OCI-LY7 (cell line): ENCODE measurements around the gene ALPL. TPM values are rescaled to one million over a fixed set of nuclear protein-coding genes. Genes with fewer than 3 reads are reported as not detected.

Experiments
- BruUV-seq: library from RNA; stranded (reverse); fragments of 400-500 nt; replicated peaks from 2 replicates; lab custom pipeline; 2021; lab: Mats Ljungman, UMichigan
- CTCF ChIA-PET: fragments of 300-600 bp; sonication (Branson Sonifier 250); formaldehyde crosslinking; loops from one replicate; lab custom pipeline; 2022; ENCODE audit warnings: antibody characterized with exemption; ENCODE audit not compliant: unreplicated experiment; lab: Charles Lee
- POLR2A ChIA-PET: fragments of 300-600 bp; sonication (Branson Sonifier 250); formaldehyde crosslinking; loops from one replicate; lab custom pipeline; 2022; ENCODE audit warnings: antibody characterized with exemption; lab: Charles Lee
- DNase-seq: peaks from one replicate; pipeline ENCODE4 v3.0.0-alpha.2; 2015; ENCODE audit warnings: low spot score
- H2AFZ ChIP-seq: fragments of 200-600 bp; sonication (generic), shearing (Covaris generic); 2 replicates; pipeline ENCODE4 v1.6.1; 2014; ENCODE audit warnings: mild to moderate bottlenecking, antibody characterized with exemption, low read length, moderate library complexity
- H3K27ac ChIP-seq: fragments of 200-600 bp; sonication (generic); 2 replicates; pipeline ENCODE4 v1.5.1; 2014; ENCODE audit warnings: mixed run types, low read depth, mild to moderate bottlenecking, moderate library complexity, low read length, inconsistent platforms; ENCODE audit not compliant: poor library complexity, severe bottlenecking
- H3K36me3 ChIP-seq: fragments of 200-600 bp; sonication (generic); 2 replicates; pipeline ENCODE4 v1.6.1; 2014; ENCODE audit warnings: mild to moderate bottlenecking, antibody characterized with exemption, low read length, moderate library complexity, mixed read lengths; ENCODE audit not compliant: insufficient read depth
- H3K4me1 ChIP-seq: fragments of 200-600 bp; sonication (generic); 2 replicates; pipeline ENCODE4 v1.5.1; 2014; ENCODE audit warnings: mild to moderate bottlenecking, low read length; ENCODE audit not compliant: insufficient read depth, poor library complexity, severe bottlenecking
- H3K4me2 ChIP-seq: fragments of 200-600 bp; sonication (generic); 2 replicates; pipeline ENCODE4 v1.6.1; 2014; ENCODE audit warnings: mild to moderate bottlenecking, low read length
- H3K4me3 ChIP-seq: fragments of 200-600 bp; sonication (generic); 2 replicates; pipeline ENCODE4 v1.5.1; 2014; ENCODE audit warnings: mild to moderate bottlenecking, low read depth, low read length; ENCODE audit not compliant: poor library complexity, severe bottlenecking
- H3K79me2 ChIP-seq: fragments of 200-600 bp; sonication (generic); 2 replicates; pipeline ENCODE4 v1.6.1; 2016; ENCODE audit warnings: low read depth, mild to moderate bottlenecking, low read length, moderate library complexity, mixed read lengths; ENCODE audit not compliant: insufficient read depth
- H3K9me2 ChIP-seq: fragments of 200-600 bp; sonication (generic); 2 replicates; pipeline ENCODE4 v1.6.1; 2016; ENCODE audit warnings: mild to moderate bottlenecking, low read length, mixed read lengths; ENCODE audit not compliant: insufficient read depth
- H3K9me3 ChIP-seq: fragments of 200-600 bp; sonication (generic); 2 replicates; pipeline ENCODE4 v1.6.1; 2014; ENCODE audit warnings: mild to moderate bottlenecking, mixed run types, low read length, mixed read lengths
- H4K20me1 ChIP-seq: fragments of 200-600 bp; sonication (generic); 2 replicates; pipeline ENCODE4 v1.6.1; 2014; ENCODE audit warnings: mild to moderate bottlenecking, antibody characterized with exemption, low read length, moderate library complexity, mixed read lengths; ENCODE audit not compliant: insufficient read depth
- EZH2phosphoT487 ChIP-seq: fragments of 200-600 bp; sonication (generic); IDR thresholded peaks from 2 replicates; pipeline ENCODE4 v1.6.1; 2018; ENCODE audit warnings: low read depth, borderline replicate concordance, mild to moderate bottlenecking, mixed run types, antibody characterized with exemption, low read length, moderate library complexity, mixed read lengths
- intact Hi-C: fragments of 100-400 bp; cut with micrococcal nuclease; formaldehyde crosslinking; loops from one replicate; pipeline ENCODE4 v1.10.0; 2022; ENCODE audit not compliant: unreplicated experiment
- total RNA-seq, 2 experiments: library from RNA; depleted of rRNA in 1 of 2; stranded (reverse); fragments of >200 nt in 1 of 2; shearing (Covaris generic) in 1 of 2; gene quantifications; 2 replicates each; pipeline ENCODE4 v1.2.3, GENCODE V29; 2014 to 2022
- TF ChIP-seq, protein P1 (sequence below): fragments of 200-600 bp; sonication (generic); conservative IDR thresholded peaks from 2 replicates; pipeline ENCODE4 v1.5.1; 2014; ENCODE audit warnings: mild to moderate bottlenecking, antibody characterized with exemption, low read length, moderate library complexity, mixed read lengths

The ALPL gene
- total RNA-seq, 2 experiments from 2014 or later = not detected

DNA sequence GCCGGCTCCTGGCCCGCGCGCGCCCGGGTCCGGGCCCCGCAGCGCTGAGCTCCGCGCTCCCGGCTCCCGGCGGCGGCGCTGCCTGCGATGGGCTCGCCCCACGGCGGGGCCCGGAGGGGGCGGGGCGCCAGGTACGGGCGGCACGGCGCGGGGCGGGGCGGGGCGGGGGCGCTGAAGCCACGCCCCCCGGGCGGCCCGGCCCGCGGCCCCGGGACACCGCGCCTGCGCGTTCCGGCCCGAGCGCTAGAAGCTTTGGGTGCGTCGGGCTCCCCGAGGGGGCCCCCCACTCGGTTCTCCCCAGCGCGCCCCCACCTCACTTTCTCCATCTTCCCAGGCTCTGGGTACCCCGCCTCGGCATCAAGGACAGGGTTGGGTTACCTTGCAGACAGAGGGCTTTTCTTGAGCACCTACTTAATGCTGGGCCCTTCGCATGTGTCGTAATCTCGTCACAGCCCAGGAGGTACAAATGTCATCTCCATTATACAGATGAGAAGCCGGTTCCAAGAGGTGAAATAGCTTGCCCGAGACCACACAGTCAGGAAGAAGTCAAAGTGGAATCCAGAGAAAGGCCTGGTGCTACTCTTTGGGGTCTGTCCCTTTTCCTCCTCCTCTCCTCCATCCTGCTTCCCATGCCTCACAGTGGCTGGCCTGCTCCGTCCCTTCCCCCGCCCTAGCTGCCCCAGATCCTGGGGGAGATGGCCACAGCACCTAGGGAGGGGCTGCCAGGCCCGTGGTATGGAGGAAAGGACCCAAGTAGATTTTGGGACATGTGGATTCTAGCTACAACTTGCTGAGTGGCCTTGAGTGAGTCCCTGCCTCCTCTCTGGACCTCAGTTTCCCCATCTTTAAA, 113.5 kb downstream of the ALPL start:
- DNase-seq = no peak
- Histone ChIP-seq H2AFZ (no peak overlapping the region), H3K36me3 (no peaks in the 10 kb centered on the region), H3K27ac (no peak overlapping the region), H3K79me2 (no peaks in the 10 kb centered on the region), H3K4me3 (no peak overlapping the region), H3K4me1 (no peaks in the 10 kb centered on the region), H3K9me3 (no peaks in the 10 kb centered on the region), H4K20me1 (no peaks in the 10 kb centered on the region), H3K9me2 (no peaks in the 10 kb centered on the region), H3K4me2 (no peak overlapping the region)
- intact Hi-C loops = no loop called here
- POLR2A ChIA-PET = no interaction called here
- CTCF ChIA-PET = no interaction called here
- no TSS peak for BruUV-seq
- TF ChIP-seq, protein P1, sequence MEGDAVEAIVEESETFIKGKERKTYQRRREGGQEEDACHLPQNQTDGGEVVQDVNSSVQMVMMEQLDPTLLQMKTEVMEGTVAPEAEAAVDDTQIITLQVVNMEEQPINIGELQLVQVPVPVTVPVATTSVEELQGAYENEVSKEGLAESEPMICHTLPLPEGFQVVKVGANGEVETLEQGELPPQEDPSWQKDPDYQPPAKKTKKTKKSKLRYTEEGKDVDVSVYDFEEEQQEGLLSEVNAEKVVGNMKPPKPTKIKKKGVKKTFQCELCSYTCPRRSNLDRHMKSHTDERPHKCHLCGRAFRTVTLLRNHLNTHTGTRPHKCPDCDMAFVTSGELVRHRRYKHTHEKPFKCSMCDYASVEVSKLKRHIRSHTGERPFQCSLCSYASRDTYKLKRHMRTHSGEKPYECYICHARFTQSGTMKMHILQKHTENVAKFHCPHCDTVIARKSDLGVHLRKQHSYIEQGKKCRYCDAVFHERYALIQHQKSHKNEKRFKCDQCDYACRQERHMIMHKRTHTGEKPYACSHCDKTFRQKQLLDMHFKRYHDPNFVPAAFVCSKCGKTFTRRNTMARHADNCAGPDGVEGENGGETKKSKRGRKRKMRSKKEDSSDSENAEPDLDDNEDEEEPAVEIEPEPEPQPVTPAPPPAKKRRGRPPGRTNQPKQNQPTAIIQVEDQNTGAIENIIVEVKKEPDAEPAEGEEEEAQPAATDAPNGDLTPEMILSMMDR = no peak
- TF ChIP-seq EZH2phosphoT487 = no peak

DNA sequence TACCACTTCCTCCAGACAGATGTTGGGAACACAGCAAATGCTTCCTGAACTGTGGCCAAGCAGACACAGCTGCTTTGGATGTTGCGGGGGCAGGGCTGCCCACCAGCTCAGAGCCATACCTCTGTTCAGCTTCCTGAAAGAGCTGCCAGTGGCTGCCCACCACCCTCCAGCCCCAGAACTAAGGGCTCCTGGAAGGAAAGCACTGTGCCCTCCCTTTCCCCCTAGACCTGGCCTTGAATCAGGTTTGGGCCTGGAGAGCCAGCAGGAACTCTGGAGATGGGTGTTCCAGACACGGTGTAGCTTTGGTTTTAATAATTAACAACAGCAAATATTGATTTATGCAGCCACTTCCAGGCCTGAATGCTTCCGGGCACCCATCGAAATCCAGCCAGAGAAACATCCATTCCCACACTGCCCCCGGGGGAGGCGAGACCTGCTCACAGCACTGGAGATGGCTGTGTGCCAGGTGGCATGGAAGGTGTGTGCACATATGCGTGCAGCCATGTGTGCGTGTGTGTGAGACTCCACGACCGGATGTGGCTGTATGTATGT, 114.3 kb downstream of the ALPL start:
- intact Hi-C loops = no loop called here
- Histone ChIP-seq H3K9me2 (no peaks in the 10 kb centered on the region), H3K4me3 (no peak overlapping the region), H3K4me2 (no peak overlapping the region), H3K9me3 (no peaks in the 10 kb centered on the region), H3K36me3 (no peaks in the 10 kb centered on the region), H4K20me1 (no peaks in the 10 kb centered on the region), H3K27ac (no peak overlapping the region), H3K79me2 (no peaks in the 10 kb centered on the region), H3K4me1 (no peaks in the 10 kb centered on the region), H2AFZ (no peak overlapping the region)
- DNase-seq = no peak
- CTCF ChIA-PET = no interaction called here
- POLR2A ChIA-PET = no interaction called here
- no peak for TF ChIP-seq EZH2phosphoT487
- TF ChIP-seq, protein P1 = no peak
- BruUV-seq = no TSS peak
